HCT116 (cell line): ENCODE results near the gene CBR4. TPM values are rescaled to one million over a fixed set of nuclear protein-coding genes. Genes with fewer than 3 reads are reported as not detected.

Experiments used
- ATAC-seq: fragments of 200-7000 bp; cut with Tn5 transposase; 2 replicates; pipeline ENCODE4 v1.9.1; 2020; ENCODE audit warnings: mild to moderate bottlenecking, moderate library complexity
- BruUV-seq: library from RNA; stranded (reverse); fragments of 400-500 nt; replicated peaks from 2 replicates; lab custom pipeline; 2021; lab: Mats Ljungman, UMichigan
- CTCF ChIA-PET: fragments of 300-600 bp; sonication (Branson Sonifier 250); formaldehyde crosslinking; loops from one replicate; lab custom pipeline; 2021; ENCODE audit warnings: antibody characterized with exemption; lab: Charles Lee
- POLR2A ChIA-PET: fragments of 300-600, 350-600 bp; sonication (Branson Sonifier 250); formaldehyde crosslinking; loops from one replicate; lab custom pipeline; 2021; ENCODE audit warnings: antibody characterized with exemption; lab: Charles Lee
- RAD21 ChIA-PET, 2 experiments: fragments of 300-600 bp; sonication (Branson Sonifier 250); formaldehyde crosslinking; loops; one replicate each; lab custom pipeline; 2023; ENCODE audit warnings: low total read pairs in 2 of 2; ENCODE audit not compliant: uncharacterized antibody in 2 of 2, unreplicated experiment in 2 of 2, low non-redundant PET in 1 of 2; lab: Charles Lee
- DNase-seq: peaks from one replicate; pipeline ENCODE4 v3.0.0-alpha.2; 2010; ENCODE audit warnings: low read depth, low spot score
- H2AFZ ChIP-seq: fragments of 200-600 bp; shearing (Covaris generic), sonication (generic); 2 replicates; pipeline ENCODE4 v1.6.1; 2017; ENCODE audit warnings: low read depth, mixed run types, mixed read lengths, antibody characterized with exemption, low read length; ENCODE audit not compliant: poor library complexity, severe bottlenecking
- H3K27ac ChIP-seq: 2 replicates; pipeline ENCODE4 v1.5.1; 2012; ENCODE audit warnings: low read depth, low read length
- H3K27me3 ChIP-seq: fragments of 200-600 bp; sonication (generic); 2 replicates; pipeline ENCODE4 v1.6.1; 2016; ENCODE audit warnings: mixed run types, low read length, mixed read lengths; ENCODE audit not compliant: insufficient read depth
- H3K36me3 ChIP-seq, 2 experiments: fragments of 200-500 bp in 1 of 2; fragments of 200-600 bp in 1 of 2; sonication (Bioruptor generic) in 1 of 2; sonication (generic) in 1 of 2; 2 replicates each; pipeline versions ENCODE4 v1.5.1 to v1.6.1; 2014 to 2016; ENCODE audit warnings: low read length in 2 of 2, inconsistent platforms in 1 of 2, mixed read lengths in 1 of 2, mixed run types in 1 of 2; ENCODE audit not compliant: insufficient read depth in 2 of 2, control insufficient read depth in 1 of 2
- H3K4me1 ChIP-seq, 2 experiments: fragments of 200-600 bp in 1 of 2; sonication (generic) in 1 of 2; 2 replicates each; pipeline versions ENCODE4 v1.5.1 to v1.6.1; 2012 to 2017; ENCODE audit warnings: low read length in 2 of 2, inconsistent platforms in 1 of 2, mild to moderate bottlenecking in 1 of 2, mixed read lengths in 1 of 2, mixed run types in 1 of 2, moderate library complexity in 1 of 2; ENCODE audit not compliant: insufficient read depth in 2 of 2, control insufficient read depth in 1 of 2
- H3K4me2 ChIP-seq: fragments of 200-600 bp; sonication (generic); 2 replicates; pipeline ENCODE4 v1.6.1; 2017; ENCODE audit warnings: mixed run types, low read length, mixed read lengths
- H3K4me3 ChIP-seq, 2 experiments: fragments of 200-600 bp in 1 of 2; sonication (generic) in 1 of 2; replicated peaks in 1 of 2; 2 replicates each; pipeline ENCODE4 v1.5.1; 2011 to 2016; ENCODE audit warnings: low read length in 2 of 2, control low read depth in 1 of 2, low read depth in 1 of 2, mild to moderate bottlenecking in 1 of 2, mixed read lengths in 1 of 2, mixed run types in 1 of 2
- H3K79me2 ChIP-seq: fragments of 200-600 bp; sonication (generic); 2 replicates; pipeline ENCODE4 v1.6.1; 2017; ENCODE audit warnings: mild to moderate bottlenecking, mixed run types, low read length, moderate library complexity, mixed read lengths; ENCODE audit not compliant: insufficient read depth
- H3K9ac ChIP-seq: fragments of 200-600 bp; sonication (generic); 2 replicates; pipeline ENCODE4 v1.6.1; 2016; ENCODE audit warnings: low read length, mixed read lengths
- H3K9me2 ChIP-seq: fragments of 200-600 bp; sonication (generic), shearing (Covaris generic); 2 replicates; pipeline ENCODE4 v1.6.1; 2017; ENCODE audit warnings: mixed run types, mild to moderate bottlenecking, moderate library complexity; ENCODE audit not compliant: insufficient read depth
- H3K9me3 ChIP-seq, 2 experiments: fragments of 200-500 bp in 1 of 2; fragments of 200-600 bp in 1 of 2; sonication (Bioruptor generic) in 1 of 2; sonication (generic) in 1 of 2; 2 replicates each; pipeline ENCODE4 v1.6.1; 2014 to 2017; ENCODE audit warnings: low read length in 2 of 2, mixed read lengths in 2 of 2, inconsistent platforms in 1 of 2, low read depth in 1 of 2, mild to moderate bottlenecking in 1 of 2, mixed run types in 1 of 2, moderate library complexity in 1 of 2; ENCODE audit not compliant: control insufficient read depth in 1 of 2, insufficient read depth in 1 of 2
- H4K20me1 ChIP-seq: fragments of 200-600 bp; sonication (generic), shearing (Covaris generic); 2 replicates; pipeline ENCODE4 v1.6.1; 2017; ENCODE audit warnings: mixed run types, mild to moderate bottlenecking, moderate library complexity; ENCODE audit not compliant: insufficient read depth
- CEBPB ChIP-seq: IDR thresholded peaks from 2 replicates; pipeline ENCODE4 v1.6.1; 2012; ENCODE audit warnings: low read depth
- ELF1 ChIP-seq: IDR thresholded peaks from 2 replicates; pipeline ENCODE4 v1.6.1; 2012; ENCODE audit warnings: low read depth, borderline replicate concordance
- SRF ChIP-seq: IDR thresholded peaks from 2 replicates; pipeline ENCODE4 v1.6.1; 2012; ENCODE audit warnings: low read depth
- TCF7L2 ChIP-seq: IDR thresholded peaks from 2 replicates; pipeline ENCODE4 v1.7.0; 2011; ENCODE audit warnings: borderline replicate concordance, inconsistent platforms; ENCODE audit not compliant: insufficient read depth, insufficient read length; ENCODE audit errors: extremely low read depth
- ZFX ChIP-seq: fragments of 450-650 bp; IDR thresholded peaks from 2 replicates; pipeline ENCODE4 v1.6.1; 2017
- ZNF274 ChIP-seq: fragments of 200-500 bp; sonication (Bioruptor generic); IDR thresholded peaks from 2 replicates; pipeline ENCODE4 v1.6.1; 2014; ENCODE audit warnings: mild to moderate bottlenecking, low read depth, low read length, inconsistent platforms
- intact Hi-C: fragments of 100-400 bp; cut with micrococcal nuclease; formaldehyde crosslinking; loops from 2 replicates; pipeline ENCODE4 v1.10.0; 2022
- total RNA-seq: library from RNA; stranded (reverse); gene quantifications from one replicate; pipeline ENCODE4 v1.2.1, GENCODE V29; 2021; ENCODE audit not compliant: unreplicated experiment
- TF ChIP-seq, protein P1 (sequence below): IDR thresholded peaks from 2 replicates; pipeline ENCODE4 v1.6.1; 2011; ENCODE audit warnings: mild to moderate bottlenecking, low read length, moderate library complexity; ENCODE audit not compliant: insufficient replicate concordance; ENCODE audit errors: extremely low read depth
- TF ChIP-seq, protein P2 (sequence below): IDR thresholded peaks from 2 replicates; pipeline ENCODE4 v1.6.1; 2012; ENCODE audit warnings: low read depth

Gene CBR4
- total RNA-seq, 1 experiment from 2014 or later = 32.3 TPM

DNA sequence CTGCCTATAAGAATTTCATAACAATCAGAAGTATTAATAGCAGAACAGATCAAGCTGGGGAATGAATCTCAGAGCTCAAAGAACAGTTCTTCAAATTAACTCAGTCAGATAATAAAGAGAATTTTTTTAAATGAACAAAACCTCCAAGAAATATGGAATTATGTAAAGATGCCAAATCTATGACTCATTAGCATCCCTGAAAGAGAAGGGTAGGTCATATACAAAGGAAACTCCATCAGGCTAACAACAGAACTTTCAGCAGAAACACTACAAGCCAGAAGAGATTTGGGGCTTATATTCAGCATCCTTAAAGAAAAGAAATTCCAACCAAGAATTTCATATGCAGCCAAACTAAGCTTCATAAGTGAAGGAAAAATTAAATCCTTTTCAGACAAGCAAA, 28.6 kb downstream of the CBR4 start:
- no peaks in the 10 kb centered on the region for H3K4me1 ChIP-seq
- ChIA-PET RAD21 (no interaction called here), POLR2A (interaction anchor here (1.1 kb wide), 1 partner anchor 28 kb away, joined by 3 read pairs; the partner anchor contains the start of gene CBR4), CTCF (no interaction called here)
- no peak for DNase-seq
- BruUV-seq = no TSS peak
- H3K9me2 ChIP-seq = no peaks in the 10 kb centered on the region
- intact Hi-C loops = no loop called here
- H3K79me2 ChIP-seq = no peaks in the 10 kb centered on the region
- TF ChIP-seq CEBPB (no peak), ELF1 (no peak), ZFX (no peak), SRF (no peak), ZNF274 (no peak), TCF7L2 (no peak)
- TF ChIP-seq, protein P1, sequence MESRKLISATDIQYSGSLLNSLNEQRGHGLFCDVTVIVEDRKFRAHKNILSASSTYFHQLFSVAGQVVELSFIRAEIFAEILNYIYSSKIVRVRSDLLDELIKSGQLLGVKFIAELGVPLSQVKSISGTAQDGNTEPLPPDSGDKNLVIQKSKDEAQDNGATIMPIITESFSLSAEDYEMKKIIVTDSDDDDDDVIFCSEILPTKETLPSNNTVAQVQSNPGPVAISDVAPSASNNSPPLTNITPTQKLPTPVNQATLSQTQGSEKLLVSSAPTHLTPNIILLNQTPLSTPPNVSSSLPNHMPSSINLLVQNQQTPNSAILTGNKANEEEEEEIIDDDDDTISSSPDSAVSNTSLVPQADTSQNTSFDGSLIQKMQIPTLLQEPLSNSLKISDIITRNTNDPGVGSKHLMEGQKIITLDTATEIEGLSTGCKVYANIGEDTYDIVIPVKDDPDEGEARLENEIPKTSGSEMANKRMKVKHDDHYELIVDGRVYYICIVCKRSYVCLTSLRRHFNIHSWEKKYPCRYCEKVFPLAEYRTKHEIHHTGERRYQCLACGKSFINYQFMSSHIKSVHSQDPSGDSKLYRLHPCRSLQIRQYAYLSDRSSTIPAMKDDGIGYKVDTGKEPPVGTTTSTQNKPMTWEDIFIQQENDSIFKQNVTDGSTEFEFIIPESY = no peak
- TF ChIP-seq, protein P2, sequence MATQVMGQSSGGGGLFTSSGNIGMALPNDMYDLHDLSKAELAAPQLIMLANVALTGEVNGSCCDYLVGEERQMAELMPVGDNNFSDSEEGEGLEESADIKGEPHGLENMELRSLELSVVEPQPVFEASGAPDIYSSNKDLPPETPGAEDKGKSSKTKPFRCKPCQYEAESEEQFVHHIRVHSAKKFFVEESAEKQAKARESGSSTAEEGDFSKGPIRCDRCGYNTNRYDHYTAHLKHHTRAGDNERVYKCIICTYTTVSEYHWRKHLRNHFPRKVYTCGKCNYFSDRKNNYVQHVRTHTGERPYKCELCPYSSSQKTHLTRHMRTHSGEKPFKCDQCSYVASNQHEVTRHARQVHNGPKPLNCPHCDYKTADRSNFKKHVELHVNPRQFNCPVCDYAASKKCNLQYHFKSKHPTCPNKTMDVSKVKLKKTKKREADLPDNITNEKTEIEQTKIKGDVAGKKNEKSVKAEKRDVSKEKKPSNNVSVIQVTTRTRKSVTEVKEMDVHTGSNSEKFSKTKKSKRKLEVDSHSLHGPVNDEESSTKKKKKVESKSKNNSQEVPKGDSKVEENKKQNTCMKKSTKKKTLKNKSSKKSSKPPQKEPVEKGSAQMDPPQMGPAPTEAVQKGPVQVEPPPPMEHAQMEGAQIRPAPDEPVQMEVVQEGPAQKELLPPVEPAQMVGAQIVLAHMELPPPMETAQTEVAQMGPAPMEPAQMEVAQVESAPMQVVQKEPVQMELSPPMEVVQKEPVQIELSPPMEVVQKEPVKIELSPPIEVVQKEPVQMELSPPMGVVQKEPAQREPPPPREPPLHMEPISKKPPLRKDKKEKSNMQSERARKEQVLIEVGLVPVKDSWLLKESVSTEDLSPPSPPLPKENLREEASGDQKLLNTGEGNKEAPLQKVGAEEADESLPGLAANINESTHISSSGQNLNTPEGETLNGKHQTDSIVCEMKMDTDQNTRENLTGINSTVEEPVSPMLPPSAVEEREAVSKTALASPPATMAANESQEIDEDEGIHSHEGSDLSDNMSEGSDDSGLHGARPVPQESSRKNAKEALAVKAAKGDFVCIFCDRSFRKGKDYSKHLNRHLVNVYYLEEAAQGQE = no peak
- no peaks in the 10 kb centered on the region for H3K27me3 ChIP-seq
- ATAC-seq = no peak
- no peak overlapping the region for H3K27ac ChIP-seq
- no peak overlapping the region for H2AFZ ChIP-seq
- H3K9ac ChIP-seq = no peak overlapping the region
- no peaks in the 10 kb centered on the region for H4K20me1 ChIP-seq
- no peak overlapping the region for H3K4me2 ChIP-seq
- no peak overlapping the region for H3K4me3 ChIP-seq
- H3K36me3 ChIP-seq = peaks cover under 1 to 3% of the 10 kb centered on the region in 2 experiments; a peak in 1 of 4 replicates
- 0 out of 4 replicates have a peak, but pooled peaks cover 0 to 3% of the 10 kb centered on the region in 2 experiments for H3K9me3 ChIP-seq
